Activated naive CD8-positive, alpha-beta T cell treated with anti-CD3 and anti-CD28 coated beads for 36 hours (primary cell): ENCODE data around the gene CATSPERB. TPM values are rescaled to one million over a fixed set of nuclear protein-coding genes. Genes with fewer than 3 reads are reported as not detected.

Source experiments
- DNase-seq: peaks from one replicate; pipeline ENCODE4 v3.0.0; 2021
- H3K27ac Mint-ChIP-seq: one replicate; pipeline ENCODE4 v1.8.0; 2022; ENCODE audit warnings: mild to moderate bottlenecking, moderate library complexity, mixed read lengths
- H3K27me3 Mint-ChIP-seq: one replicate; pipeline ENCODE4 v1.8.0; 2022; ENCODE audit warnings: mild to moderate bottlenecking, mixed read lengths
- H3K36me3 Mint-ChIP-seq: one replicate; pipeline ENCODE4 v1.8.0; 2021; ENCODE audit warnings: mild to moderate bottlenecking, mixed read lengths
- H3K4me1 Mint-ChIP-seq: one replicate; pipeline ENCODE4 v1.8.0; 2021; ENCODE audit warnings: mixed read lengths
- H3K4me3 Mint-ChIP-seq: one replicate; pipeline ENCODE4 v1.8.0; 2022; ENCODE audit warnings: mild to moderate bottlenecking, moderate library complexity, mixed read lengths
- H3K9me3 Mint-ChIP-seq: one replicate; pipeline ENCODE4 v1.8.0; 2022; ENCODE audit warnings: mixed read lengths
- total RNA-seq, 2 experiments: library from RNA; stranded (reverse); gene quantifications; one replicate each; pipeline ENCODE4 v1.2.3, GENCODE V29; 2021

CATSPERB gene
- total RNA-seq = under 1 TPM; 0.18 to 0.27 TPM

GRCh38 chr14:91731986-91732385 is at the start of gene CATSPERB:
TSS of gene CATSPERB (minus strand) at chr14:91732086. CDS start at chr14:91729479, 2,607 bp downstream.
- Mint-ChIP-seq H3K4me1 (peaks cover 14% of the 10 kb centered on the region), H3K4me3 (no peak within 1 kb of the TSS), H3K27me3 (peaks cover 3% of the 10 kb centered on the region), H3K27ac (no peak within 1 kb of the TSS), H3K9me3 (no peaks in the 10 kb centered on the region), H3K36me3 (peaks cover 4% of the 10 kb centered on the region)
- DNase-seq = no peak

- H3K4me3 Mint-ChIP-seq = no peak overlapping the region
- H3K9me3 Mint-ChIP-seq = no peaks in the 10 kb centered on the region
- peaks cover 5% of the 10 kb centered on the region for H3K4me1 Mint-ChIP-seq
- H3K27ac Mint-ChIP-seq = peak overlapping the region; percentile 28
- H3K27me3 Mint-ChIP-seq = no peaks in the 10 kb centered on the region
- peaks cover 3% of the 10 kb centered on the region for H3K36me3 Mint-ChIP-seq
- DNase-seq = no peak
Observed at GRCh38 chr14:91780452-91780851, 48.6 kb upstream of the CATSPERB start.

GRCh38 chr14:91778217-91778616 is 46.3 kb upstream of the CATSPERB start:
- Mint-ChIP-seq H3K4me1 (peaks cover 16% of the 10 kb centered on the region), H3K27ac (no peak overlapping the region)

GRCh38 chr14:91774140-91775096 is 42.5 kb upstream of the CATSPERB start:
- no peak overlapping the region for H3K4me3 Mint-ChIP-seq
- H3K27ac Mint-ChIP-seq = no peak overlapping the region
- no peaks in the 10 kb centered on the region for H3K27me3 Mint-ChIP-seq
- no peaks in the 10 kb centered on the region for H3K9me3 Mint-ChIP-seq
- no peaks in the 10 kb centered on the region for H3K36me3 Mint-ChIP-seq
- peaks cover 20% of the 10 kb centered on the region for H3K4me1 Mint-ChIP-seq
- no peak for DNase-seq

More at GRCh38 chr14:91778217-91778616, 46.3 kb upstream of the CATSPERB start:
- Mint-ChIP-seq H3K27me3 (no peaks in the 10 kb centered on the region), H3K4me3 (no peak overlapping the region), H3K36me3 (peaks cover 3% of the 10 kb centered on the region), H3K9me3 (no peaks in the 10 kb centered on the region)
- DNase-seq = no peak

GRCh38 chr14:91770185-91770584 is 38.3 kb upstream of the CATSPERB start:
- H3K9me3 Mint-ChIP-seq = no peaks in the 10 kb centered on the region
- DNase-seq = no peak
- H3K27ac Mint-ChIP-seq = no peak overlapping the region
- no peak overlapping the region for H3K4me3 Mint-ChIP-seq
- no peaks in the 10 kb centered on the region for H3K27me3 Mint-ChIP-seq
- H3K4me1 Mint-ChIP-seq = peaks cover 19% of the 10 kb centered on the region
- H3K36me3 Mint-ChIP-seq = no peaks in the 10 kb centered on the region

GRCh38 chr14:91755570-91756295 is 23.8 kb upstream of the CATSPERB start:
- H3K4me1 Mint-ChIP-seq = no peaks in the 10 kb centered on the region
- H3K27ac Mint-ChIP-seq = no peak overlapping the region
- H3K9me3 Mint-ChIP-seq = peaks cover 16% of the 10 kb centered on the region
- DNase-seq = no peak
- no peaks in the 10 kb centered on the region for H3K27me3 Mint-ChIP-seq
- H3K4me3 Mint-ChIP-seq = no peak overlapping the region
- peaks cover 26% of the 10 kb centered on the region for H3K36me3 Mint-ChIP-seq

- Mint-ChIP-seq H3K27me3 (no peaks in the 10 kb centered on the region), H3K36me3 (peaks cover 18% of the 10 kb centered on the region), H3K27ac (no peak overlapping the region), H3K4me1 (no peaks in the 10 kb centered on the region), H3K4me3 (no peak overlapping the region), H3K9me3 (peaks cover 10% of the 10 kb centered on the region)
- DNase-seq = no peak
Observed at GRCh38 chr14:91754819-91755218, 22.9 kb upstream of the CATSPERB start.

GRCh38 chr14:91754185-91754584 is 22.3 kb upstream of the CATSPERB start:
- DNase-seq = no peak
- Mint-ChIP-seq H3K27ac (no peak overlapping the region), H3K4me1 (no peaks in the 10 kb centered on the region), H3K4me3 (no peak overlapping the region), H3K9me3 (peaks cover 3% of the 10 kb centered on the region), H3K27me3 (no peaks in the 10 kb centered on the region), H3K36me3 (peaks cover 12% of the 10 kb centered on the region)

GRCh38 chr14:91753501-91754128 is 21.7 kb upstream of the CATSPERB start:
- Mint-ChIP-seq H3K36me3 (peaks cover 8% of the 10 kb centered on the region), H3K27me3 (no peaks in the 10 kb centered on the region), H3K4me1 (no peaks in the 10 kb centered on the region), H3K4me3 (no peak overlapping the region), H3K27ac (no peak overlapping the region), H3K9me3 (no peaks in the 10 kb centered on the region)
- DNase-seq = no peak

GRCh38 chr14:91752961-91753360 is 21.1 kb upstream of the CATSPERB start:
- Mint-ChIP-seq H3K4me1 (no peaks in the 10 kb centered on the region), H3K27me3 (no peaks in the 10 kb centered on the region), H3K9me3 (no peaks in the 10 kb centered on the region), H3K36me3 (peaks cover 3% of the 10 kb centered on the region), H3K4me3 (no peak overlapping the region), H3K27ac (no peak overlapping the region)
- no peak for DNase-seq

- H3K4me3 Mint-ChIP-seq = no peak overlapping the region
- H3K4me1 Mint-ChIP-seq = no peaks in the 10 kb centered on the region
- H3K27me3 Mint-ChIP-seq = no peaks in the 10 kb centered on the region
- no peaks in the 10 kb centered on the region for H3K36me3 Mint-ChIP-seq
- H3K27ac Mint-ChIP-seq = no peak overlapping the region
- DNase-seq = no peak
- no peaks in the 10 kb centered on the region for H3K9me3 Mint-ChIP-seq
Observed at GRCh38 chr14:91751719-91752118, 19.8 kb upstream of the CATSPERB start.

- H3K36me3 Mint-ChIP-seq = no peaks in the 10 kb centered on the region
- H3K27me3 Mint-ChIP-seq = no peaks in the 10 kb centered on the region
- H3K27ac Mint-ChIP-seq = no peak overlapping the region
- H3K4me3 Mint-ChIP-seq = no peak overlapping the region
- H3K4me1 Mint-ChIP-seq = no peaks in the 10 kb centered on the region
- H3K9me3 Mint-ChIP-seq = no peaks in the 10 kb centered on the region
- no peak for DNase-seq
Observed at GRCh38 chr14:91750634-91751198, 18.8 kb upstream of the CATSPERB start.

- no peaks in the 10 kb centered on the region for H3K4me1 Mint-ChIP-seq
- H3K36me3 Mint-ChIP-seq = no peaks in the 10 kb centered on the region
- no peak overlapping the region for H3K4me3 Mint-ChIP-seq
- no peaks in the 10 kb centered on the region for H3K27me3 Mint-ChIP-seq
- DNase-seq = no peak
- H3K9me3 Mint-ChIP-seq = no peaks in the 10 kb centered on the region
- no peak overlapping the region for H3K27ac Mint-ChIP-seq
Observed at GRCh38 chr14:91749868-91750267, 18.0 kb upstream of the CATSPERB start.

- Mint-ChIP-seq H3K4me3 (no peak overlapping the region), H3K27me3 (no peaks in the 10 kb centered on the region), H3K27ac (no peak overlapping the region), H3K9me3 (no peaks in the 10 kb centered on the region), H3K36me3 (no peaks in the 10 kb centered on the region), H3K4me1 (no peaks in the 10 kb centered on the region)
- no peak for DNase-seq
Observed at GRCh38 chr14:91748049-91748448, 16.2 kb upstream of the CATSPERB start.

- no peaks in the 10 kb centered on the region for H3K9me3 Mint-ChIP-seq
- no peaks in the 10 kb centered on the region for H3K36me3 Mint-ChIP-seq
- H3K27ac Mint-ChIP-seq = no peak overlapping the region
- no peak overlapping the region for H3K4me3 Mint-ChIP-seq
- no peaks in the 10 kb centered on the region for H3K4me1 Mint-ChIP-seq
- DNase-seq = no peak
- H3K27me3 Mint-ChIP-seq = no peaks in the 10 kb centered on the region
Observed at GRCh38 chr14:91745344-91745743, 13.5 kb upstream of the CATSPERB start.
